KOPT-K1 (cell line): Measurements from ENCODE around the gene TCF3.

Experiments
- H3K27ac ChIP-seq: fragments of 200-600 bp; sonication (generic); 2 replicates; pipeline ENCODE4 v1.5.1; 2016; ENCODE audit warnings: antibody characterized with exemption, mild to moderate bottlenecking, low read depth, low read length; ENCODE audit not compliant: poor library complexity, severe bottlenecking
- H3K36me3 ChIP-seq: fragments of 200-600 bp; sonication (generic); 2 replicates; pipeline ENCODE4 v1.5.1; 2017; ENCODE audit warnings: antibody characterized with exemption, mild to moderate bottlenecking, low read length, moderate library complexity; ENCODE audit not compliant: insufficient read depth
- H3K9me3 ChIP-seq: fragments of 200-600 bp; sonication (generic); 2 replicates; pipeline ENCODE4 v1.5.1; 2017; ENCODE audit warnings: antibody characterized with exemption, low read length, mild to moderate bottlenecking; ENCODE audit not compliant: insufficient read depth, poor library complexity, severe bottlenecking

Gene TCF3

GRCh38 chr19:1567116-1567847 is 85.1 kb downstream of the TCF3 start:
- no peaks in the 10 kb centered on the region for H3K36me3 ChIP-seq
- H3K27ac ChIP-seq = no peak overlapping the region
- H3K9me3 ChIP-seq = no peaks in the 10 kb centered on the region

- Histone ChIP-seq H3K27ac (no peak overlapping the region), H3K9me3 (no peaks in the 10 kb centered on the region), H3K36me3 (no peaks in the 10 kb centered on the region)
Observed at GRCh38 chr19:1566392-1567115, 85.9 kb downstream of the TCF3 start.

- no peaks in the 10 kb centered on the region for H3K9me3 ChIP-seq
- H3K27ac ChIP-seq = no peak overlapping the region
- peaks cover 8% of the 10 kb centered on the region; the same call in 1 of the 2 replicates for H3K36me3 ChIP-seq
Observed at GRCh38 chr19:1563251-1563650, 89.2 kb downstream of the TCF3 start.

GRCh38 chr19:1561236-1561842 is 91.1 kb downstream of the TCF3 start:
- Histone ChIP-seq H3K9me3 (no peaks in the 10 kb centered on the region), H3K27ac (no peak overlapping the region), H3K36me3 (peaks cover 13% of the 10 kb centered on the region; the same call in 1 of the 2 replicates)

GRCh38 chr19:1560286-1560882 is 92.0 kb downstream of the TCF3 start:
- Histone ChIP-seq H3K36me3 (peaks cover 16% of the 10 kb centered on the region; the same call in 1 of the 2 replicates), H3K9me3 (no peaks in the 10 kb centered on the region), H3K27ac (no peak overlapping the region)
